ENCODE measurements around the gene NEDD8.

The NEDD8 gene

DNA sequence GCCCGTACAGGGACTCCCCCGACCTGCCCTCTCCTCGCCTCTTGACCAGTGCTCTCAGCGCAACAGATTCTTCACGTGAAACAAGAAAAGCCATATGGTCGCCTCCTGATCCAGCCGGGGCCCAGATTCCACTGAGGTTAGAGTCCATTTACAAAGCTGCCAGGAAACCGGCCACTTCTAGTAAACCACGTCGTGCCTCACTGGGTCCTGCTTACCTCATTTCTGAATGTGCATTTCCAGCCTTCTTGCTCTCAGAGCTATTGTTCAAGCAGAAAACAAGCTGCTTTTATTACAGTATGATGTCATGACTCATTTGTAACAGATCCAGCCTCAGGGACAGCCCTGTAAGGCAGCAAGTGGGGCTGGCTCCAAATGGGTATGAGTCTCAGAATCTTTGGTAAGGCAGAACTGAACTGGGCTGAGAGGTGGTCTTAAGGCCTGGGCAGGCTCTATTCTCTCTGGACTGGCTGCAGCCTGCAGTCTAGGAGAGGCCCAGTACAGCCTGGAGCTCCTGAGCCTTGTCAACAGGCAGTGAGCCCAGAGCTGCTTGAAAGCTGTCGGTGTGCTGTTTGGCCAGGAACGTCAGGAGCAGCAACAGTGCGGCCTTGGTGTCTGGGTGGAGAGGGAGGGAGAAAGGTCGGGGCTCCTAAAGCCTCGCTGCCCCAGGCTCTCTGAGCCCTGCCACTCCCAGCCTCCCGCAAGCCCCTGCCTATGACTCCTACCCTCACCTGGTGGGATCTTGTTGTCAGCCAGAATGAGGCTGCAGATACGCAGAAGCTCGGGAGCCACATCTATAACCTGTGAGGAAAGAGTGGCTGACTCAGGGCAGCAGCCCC lies 52.0 kb downstream of the NEDD8 start:
- peak; percentile 86 for DNase-seq (ENCODE audit: low read depth)

DNA sequence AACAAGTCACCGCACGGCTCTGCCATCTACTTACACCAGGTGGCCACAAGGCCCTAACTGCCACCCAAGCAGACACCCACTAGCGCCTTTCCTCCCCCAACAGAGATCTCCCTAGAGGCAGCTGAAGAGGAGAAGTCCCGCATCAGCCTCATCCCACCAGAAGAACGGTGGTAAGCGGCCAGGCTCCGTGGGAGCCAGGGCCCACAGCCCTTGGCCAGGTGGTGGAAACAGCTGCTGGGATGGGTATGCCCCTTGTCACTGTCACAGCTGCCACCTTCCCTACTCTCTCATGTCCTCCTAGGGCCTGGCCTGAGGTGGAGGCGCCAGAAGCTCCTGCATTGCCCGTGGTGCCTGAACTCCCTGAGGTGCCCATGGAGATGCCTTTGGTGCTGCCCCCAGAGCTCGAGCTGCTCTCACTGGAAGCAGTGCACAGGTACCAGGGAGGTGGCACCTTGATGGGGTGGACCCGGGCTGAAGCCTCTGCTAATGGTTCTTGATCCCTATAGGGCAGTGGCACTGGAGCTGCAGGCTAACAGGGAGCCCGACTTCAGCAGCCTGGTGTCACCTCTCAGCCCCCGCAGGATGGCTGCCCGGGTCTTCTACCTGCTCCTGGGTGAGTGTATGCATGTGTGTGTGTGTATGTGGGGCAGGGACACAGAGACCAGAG lies 52.7 kb downstream of the NEDD8 start:
- DNase-seq (ENCODE audit: low read depth), result no peak

DNA sequence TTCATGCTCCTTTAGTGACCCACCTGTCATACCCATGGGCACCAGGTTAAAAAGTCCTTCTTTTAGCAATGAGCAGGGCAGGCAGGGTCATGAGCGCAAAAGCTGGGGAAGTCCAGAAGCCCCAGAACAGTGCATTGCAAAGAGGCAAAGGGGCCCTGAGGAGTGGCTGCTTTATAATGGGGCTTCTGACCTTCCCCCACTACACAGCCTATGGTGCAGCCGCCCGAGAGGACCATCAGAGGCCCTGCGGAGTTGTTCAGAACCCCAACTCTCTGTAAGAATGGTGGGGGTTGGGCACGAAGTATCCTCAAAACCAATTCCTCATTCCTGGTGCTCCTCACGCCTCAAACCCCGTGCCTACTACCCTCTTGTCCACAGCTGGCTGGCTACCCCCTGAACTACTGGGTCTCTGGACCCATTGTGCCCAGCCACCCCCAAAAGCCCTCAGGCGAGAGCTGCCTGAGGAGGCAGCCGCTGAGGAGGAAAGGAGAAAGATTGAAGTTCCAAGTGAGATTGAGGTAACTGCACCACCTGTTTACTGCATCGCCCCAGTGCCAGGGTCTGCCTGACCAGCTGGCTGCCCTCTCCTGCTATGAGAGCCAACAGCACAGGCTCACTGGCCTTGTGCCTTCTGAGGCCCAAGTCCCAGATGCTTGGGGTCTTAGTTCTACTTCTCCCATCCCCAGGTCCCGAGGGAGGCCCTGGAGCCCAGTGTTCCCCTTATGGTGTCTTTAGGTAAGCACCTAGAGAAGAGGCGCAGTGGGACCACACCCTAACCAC lies 53.6 kb downstream of the NEDD8 start:
- DNase-seq (ENCODE audit: low read depth), result no peak

DNA sequence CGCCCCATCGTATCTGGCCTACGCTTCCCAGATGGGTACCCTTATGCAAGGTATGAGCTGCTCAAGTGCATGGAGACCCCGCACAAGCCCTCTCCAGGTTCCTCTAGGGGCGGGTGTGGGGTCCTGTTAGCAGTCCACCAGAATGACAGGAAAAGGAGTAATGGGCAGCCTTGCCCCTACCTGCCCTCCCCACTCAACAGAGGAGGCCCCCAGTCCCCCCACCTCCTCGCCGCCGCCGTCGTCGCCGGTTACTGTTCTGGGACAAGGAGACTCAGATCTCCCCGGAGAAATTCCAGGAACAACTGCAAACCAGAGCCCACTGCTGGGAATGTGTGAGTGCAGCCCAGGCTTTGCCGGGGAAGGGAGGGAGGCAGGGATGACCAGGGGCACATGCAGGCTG lies 54.3 kb downstream of the NEDD8 start:
- DNase-seq (ENCODE audit: low read depth), result no peak

DNA sequence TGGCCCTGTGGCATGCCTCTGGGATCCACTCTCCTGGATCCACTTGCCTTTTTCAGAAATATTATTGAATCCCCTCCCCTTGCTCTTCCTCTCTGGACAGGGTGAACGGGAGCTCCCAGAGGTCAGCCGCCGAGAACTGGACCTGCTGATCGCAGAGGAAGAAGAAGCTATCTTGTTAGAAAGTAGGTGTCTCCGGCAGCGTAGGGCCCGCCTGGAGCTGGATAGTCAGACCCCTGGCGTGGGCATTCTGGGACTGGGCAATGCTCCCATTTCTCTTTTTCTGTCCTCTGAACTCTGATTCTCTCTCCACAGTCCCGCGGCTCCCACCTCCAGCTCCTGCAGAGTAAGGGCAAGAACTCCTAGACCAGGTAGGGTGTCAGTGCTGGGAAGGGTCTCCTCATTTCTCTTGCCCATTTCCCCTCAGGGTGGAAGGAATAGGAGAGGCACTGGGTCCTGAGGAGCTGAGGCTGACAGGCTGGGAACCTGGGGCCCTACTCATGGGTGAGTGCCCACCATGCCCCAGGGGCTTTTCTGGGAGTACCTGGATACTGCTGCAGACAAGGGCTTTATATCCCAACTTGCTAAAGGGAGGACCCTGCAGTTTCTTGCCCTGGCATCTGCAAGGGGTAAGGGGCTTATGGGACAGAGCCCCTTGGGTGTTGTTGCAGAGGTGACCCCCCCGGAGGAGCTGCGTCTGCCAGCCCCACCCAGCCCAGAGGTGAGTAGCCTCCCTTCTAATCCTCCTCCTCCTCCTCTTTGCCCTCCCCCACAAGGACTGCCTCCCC lies 54.9 kb downstream of the NEDD8 start:
- DNase-seq (ENCODE audit: low read depth), result no peak

DNA sequence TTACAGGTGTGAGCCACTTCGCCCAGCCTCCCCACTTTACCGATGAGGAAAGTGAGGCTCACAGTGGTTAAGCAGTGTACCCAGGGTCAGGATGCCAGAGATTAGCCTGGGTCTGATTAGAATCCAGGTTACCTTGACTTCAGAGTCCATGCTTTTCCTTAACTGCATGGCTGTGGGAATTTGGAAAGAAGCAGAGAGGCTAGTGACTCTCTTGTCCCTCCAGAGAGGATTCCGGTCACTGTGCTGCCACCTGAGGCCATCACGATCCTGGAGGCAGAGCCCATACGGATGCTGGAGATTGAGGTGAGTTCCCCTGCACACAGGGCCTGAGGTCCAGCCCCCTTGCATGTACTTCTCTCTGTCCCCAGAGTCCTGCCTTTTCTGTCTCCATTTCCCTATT lies 55.6 kb downstream of the NEDD8 start:
- no peak for DNase-seq (ENCODE audit: low read depth)

DNA sequence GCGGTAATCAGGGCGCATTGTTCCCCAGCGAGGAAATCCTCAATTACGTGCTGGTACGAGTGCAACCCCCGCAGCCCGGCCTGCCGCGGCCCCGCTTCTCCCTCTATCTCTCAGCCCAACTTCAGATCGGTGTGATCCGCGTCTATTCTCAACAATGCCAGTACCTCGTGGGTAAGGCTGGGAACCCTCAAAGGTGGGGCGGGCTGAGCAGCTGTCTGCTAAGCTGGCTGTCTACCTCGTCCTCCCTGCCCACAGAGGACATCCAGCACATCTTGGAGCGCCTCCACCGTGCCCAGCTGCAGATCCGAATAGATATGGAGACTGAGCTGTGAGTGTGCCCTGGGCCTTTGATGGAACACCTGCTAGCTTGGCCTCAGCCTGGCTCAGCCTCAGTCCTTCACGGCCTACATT lies 59.3 kb downstream of the NEDD8 start:
- no peak for DNase-seq (ENCODE audit: low read depth)

DNA sequence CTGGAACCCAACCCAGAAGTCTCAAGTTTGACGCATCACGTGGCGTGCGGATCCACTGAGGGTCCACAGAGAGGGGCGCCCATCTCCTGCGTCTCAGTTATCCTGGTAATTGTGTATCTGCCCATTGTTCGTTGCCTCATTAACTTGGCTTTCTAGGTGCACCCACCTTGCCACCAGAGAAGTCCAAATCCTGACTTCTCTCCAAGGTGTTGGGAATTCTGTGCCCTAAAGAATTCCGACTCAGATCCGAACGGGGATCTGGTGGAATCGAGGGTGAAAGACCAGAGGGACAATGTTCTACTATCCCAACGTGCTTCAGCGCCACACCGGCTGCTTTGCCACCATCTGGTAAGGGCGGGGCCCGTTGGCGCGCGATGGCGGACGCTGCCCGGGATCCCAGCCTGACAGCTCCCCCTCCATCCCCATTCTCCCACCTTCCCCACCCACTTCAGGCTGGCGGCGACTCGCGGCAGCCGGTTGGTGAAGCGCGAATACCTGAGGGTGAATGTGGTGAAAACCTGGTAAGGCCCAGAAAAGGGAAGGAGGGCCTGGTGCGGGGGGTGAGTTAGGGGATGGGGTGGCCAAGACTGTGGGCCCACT lies 59.8 kb downstream of the NEDD8 start:
- DNase-seq (ENCODE audit: low read depth), result no peak

DNA sequence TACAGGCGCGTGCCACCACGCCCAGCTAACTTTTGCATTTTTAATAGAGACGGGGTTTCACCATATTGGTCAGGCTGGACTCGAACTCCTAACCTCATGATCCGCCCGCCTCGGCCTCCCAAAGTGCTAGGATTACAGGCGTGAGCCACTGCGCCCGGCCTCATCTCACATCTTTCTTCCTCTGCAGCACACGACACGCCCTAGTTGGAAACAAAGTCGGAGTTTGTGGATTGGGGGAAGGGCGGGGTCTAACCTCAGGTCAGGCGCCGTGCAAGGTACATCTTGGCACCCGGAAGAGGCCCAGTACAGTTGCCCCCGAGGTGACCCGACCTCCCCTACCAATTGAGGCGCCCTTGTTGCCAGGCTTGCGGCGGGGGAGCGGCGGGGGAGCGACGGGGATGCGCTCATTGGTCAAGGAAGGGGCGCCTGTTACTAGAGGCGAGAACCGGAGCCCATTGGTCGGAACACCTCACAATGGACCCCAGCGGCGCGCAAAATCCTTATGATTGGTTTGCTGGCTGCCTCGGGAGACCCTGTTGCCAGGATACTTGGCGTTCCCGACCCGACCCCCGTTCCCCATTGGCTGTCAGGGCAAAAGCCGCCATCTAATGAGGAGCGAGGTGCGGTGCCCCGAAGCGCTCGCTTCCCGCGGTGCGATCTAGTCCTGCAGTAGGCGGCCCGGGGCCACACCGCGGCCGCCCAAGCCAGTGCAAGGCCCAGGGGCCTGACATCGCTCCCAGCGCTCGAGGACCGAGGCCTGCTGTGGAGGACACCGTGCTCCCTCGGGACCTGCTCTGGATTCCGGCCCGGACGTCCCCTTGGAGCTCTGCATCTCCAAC lies 60.5 kb downstream of the NEDD8 start, which contains the start of gene REC8:
Gene REC8 (plus strand): TSS at position 659 of the 839 bp plus-strand sequence. CDS start 473 bp downstream, outside the sequence.
- DNase-seq (ENCODE audit: low read depth), result no peak

DNA sequence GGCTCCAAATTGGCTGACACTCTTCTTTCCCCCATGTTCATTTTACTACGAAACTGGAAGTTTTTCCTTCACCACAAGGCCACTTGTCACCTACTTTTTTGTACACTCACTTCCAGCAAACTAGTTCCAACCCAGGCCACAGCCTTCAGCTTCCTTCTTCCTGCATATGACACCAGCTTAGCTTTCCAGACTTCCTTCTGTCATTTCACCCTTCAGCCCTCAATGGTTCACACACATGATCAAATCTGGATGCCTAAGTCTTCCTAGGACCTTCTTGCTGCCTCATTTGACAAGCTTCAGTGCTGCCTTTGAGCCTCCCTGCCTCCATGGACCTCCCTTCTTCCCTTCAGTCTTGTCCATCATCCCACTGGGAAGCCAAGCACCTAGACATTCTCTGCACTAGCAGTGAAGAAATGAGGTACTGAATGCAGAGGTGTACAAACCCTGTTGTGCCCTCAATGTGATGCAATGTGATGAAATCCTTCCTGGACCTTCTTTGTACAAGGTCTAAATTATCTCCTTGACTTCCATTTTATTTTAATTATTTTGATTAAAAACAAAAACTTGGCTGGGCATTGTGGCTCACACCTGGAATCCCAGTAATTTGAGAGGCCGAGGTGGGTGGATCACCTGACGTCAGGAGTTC lies 64.6 kb downstream of the NEDD8 start:
- no peak for DNase-seq (ENCODE audit: low read depth)

All from stromal cell of bone marrow (primary cell).